Left lung (tissue), 10 donors: ENCODE measurements around the gene DCD. TPM values are rescaled to one million over a fixed set of nuclear protein-coding genes. Genes with fewer than 3 reads are reported as not detected.
"Not testable (repeated sequence)": the region's sequence is repeated elsewhere in the genome, so short reads cannot be mapped to it uniquely, and the experiment has no call there.

Source experiments
- ATAC-seq: fragments of 200-7000 bp; cut with Tn5 transposase; one replicate; pipeline ENCODE4 v1.9.1; 2020; ENCODE audit warnings: moderate library complexity
- DNase-seq, 4 donors: peaks; one replicate each; pipeline ENCODE4 v3.0.0-alpha.2; 2013 to 2020
- H3K27ac ChIP-seq, 2 donors: fragments of 200-600 bp; sonication (generic) in 1 of 2; one replicate each; pipeline versions ENCODE4 v1.5.0 to v1.8.0; 2020 to 2021
- H3K27me3 ChIP-seq, 2 donors: fragments of 200-600 bp; sonication (generic) in 1 of 2; one replicate each; pipeline versions ENCODE4 v1.5.0 to v1.8.0; 2020 to 2021
- H3K36me3 ChIP-seq, 2 donors: fragments of 200-600 bp; sonication (generic) in 1 of 2; one replicate each; pipeline versions ENCODE4 v1.5.0 to v1.8.0; 2020 to 2021
- H3K4me1 ChIP-seq, 2 donors: fragments of 200-600 bp; one replicate each; pipeline ENCODE4 v1.8.0; 2021
- H3K4me3 ChIP-seq, 2 donors: fragments of 200-600 bp; sonication (generic) in 1 of 2; one replicate each; pipeline versions ENCODE4 v1.5.0 to v1.8.0; 2020 to 2021; ENCODE audit warnings: mild to moderate bottlenecking in 1 of 2
- H3K9me3 ChIP-seq, 2 donors: fragments of 200-600 bp; sonication (generic) in 1 of 2; one replicate each; pipeline versions ENCODE4 v1.5.0 to v1.8.0; 2020 to 2021
- intact Hi-C, 2 donors: fragments of 100-400 bp; cut with DNase I; formaldehyde crosslinking; loops; one replicate each; pipeline versions ENCODE4 v1.11.2 to v1.14.2; 2022
- polyA plus RNA-seq, 6 donors: library from polyadenylated mRNA; unstranded; fragments of 120-200 nt; gene quantifications; one replicate each; pipeline ENCODE4 v1.2.1, GENCODE V29; 2013; ENCODE audit not compliant: insufficient read length in 6 of 6
- total RNA-seq, 2 donors: library from RNA; stranded (reverse); fragmentation: NEBNext Ultra II Directional; extraction: Animal tissue kit (Norgen Biotek cat#: 25700); gene quantifications; one replicate each; pipeline ENCODE4 v1.2.1, GENCODE V29; 2021
- TF ChIP-seq, protein P1 (sequence below), 2 donors: fragments of 200-600 bp; sonication (generic) in 1 of 2; IDR thresholded peaks; one replicate each; pipeline versions ENCODE4 v1.5.0 to v1.8.0; 2021; ENCODE audit warnings: antibody characterized with exemption in 2 of 2
- donor health status: DM: no; HTN: yes; CAD: no.
- donor health status: DM: no; HTN: no; CAD: no.

DCD gene
- total and polyA plus RNA-seq, 8 donors = not detected

DNA sequence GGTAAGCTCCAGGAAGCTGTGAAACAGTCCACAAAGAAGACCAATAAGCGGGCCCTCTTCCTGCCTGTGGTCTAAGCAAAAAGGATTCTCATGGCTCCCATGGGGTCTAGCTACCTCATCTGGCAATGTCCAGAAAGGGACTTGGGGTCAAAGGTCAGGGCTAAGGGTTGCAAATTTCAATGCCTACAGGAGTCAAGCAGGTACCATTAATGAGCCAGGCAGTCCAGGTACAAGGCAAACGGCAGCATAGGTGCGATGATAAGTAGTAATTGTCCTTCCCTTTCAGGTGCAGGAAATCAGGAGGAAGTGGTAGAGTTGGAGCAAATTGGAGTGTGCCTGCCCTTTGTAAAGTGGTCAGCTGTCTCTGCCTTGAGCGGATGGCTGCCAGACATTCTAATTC lies 7.1 kb downstream of the DCD start:
- intact Hi-C loops = no loop called here
- TF ChIP-seq, protein P1, sequence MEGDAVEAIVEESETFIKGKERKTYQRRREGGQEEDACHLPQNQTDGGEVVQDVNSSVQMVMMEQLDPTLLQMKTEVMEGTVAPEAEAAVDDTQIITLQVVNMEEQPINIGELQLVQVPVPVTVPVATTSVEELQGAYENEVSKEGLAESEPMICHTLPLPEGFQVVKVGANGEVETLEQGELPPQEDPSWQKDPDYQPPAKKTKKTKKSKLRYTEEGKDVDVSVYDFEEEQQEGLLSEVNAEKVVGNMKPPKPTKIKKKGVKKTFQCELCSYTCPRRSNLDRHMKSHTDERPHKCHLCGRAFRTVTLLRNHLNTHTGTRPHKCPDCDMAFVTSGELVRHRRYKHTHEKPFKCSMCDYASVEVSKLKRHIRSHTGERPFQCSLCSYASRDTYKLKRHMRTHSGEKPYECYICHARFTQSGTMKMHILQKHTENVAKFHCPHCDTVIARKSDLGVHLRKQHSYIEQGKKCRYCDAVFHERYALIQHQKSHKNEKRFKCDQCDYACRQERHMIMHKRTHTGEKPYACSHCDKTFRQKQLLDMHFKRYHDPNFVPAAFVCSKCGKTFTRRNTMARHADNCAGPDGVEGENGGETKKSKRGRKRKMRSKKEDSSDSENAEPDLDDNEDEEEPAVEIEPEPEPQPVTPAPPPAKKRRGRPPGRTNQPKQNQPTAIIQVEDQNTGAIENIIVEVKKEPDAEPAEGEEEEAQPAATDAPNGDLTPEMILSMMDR (IDR thresholded peaks at IDR 0.05) = no peak
- H3K27ac ChIP-seq = no peak overlapping the region
- no peak overlapping the region for H3K4me3 ChIP-seq
- H3K27me3 ChIP-seq = peaks cover 0 to 32% of the 10 kb centered on the region in 2 donors
- DNase-seq (no peak), ATAC-seq (no peak)
- H3K9me3 ChIP-seq = no peaks in the 10 kb centered on the region
- H3K4me1 ChIP-seq = no peaks in the 10 kb centered on the region
- H3K36me3 ChIP-seq = no peaks in the 10 kb centered on the region

GRCh38 chr12:54639112-54639511 lies 9.1 kb downstream of the DCD start:
- ATAC-seq, DNase-seq, H3K4me1 ChIP-seq, H3K27ac ChIP-seq, intact Hi-C loops, H3K4me3 ChIP-seq, H3K9me3 ChIP-seq, H3K36me3 ChIP-seq: not testable (repeated sequence)
- peaks cover 0 to 12% of the 10 kb centered on the region in 2 donors for H3K27me3 ChIP-seq

DNA sequence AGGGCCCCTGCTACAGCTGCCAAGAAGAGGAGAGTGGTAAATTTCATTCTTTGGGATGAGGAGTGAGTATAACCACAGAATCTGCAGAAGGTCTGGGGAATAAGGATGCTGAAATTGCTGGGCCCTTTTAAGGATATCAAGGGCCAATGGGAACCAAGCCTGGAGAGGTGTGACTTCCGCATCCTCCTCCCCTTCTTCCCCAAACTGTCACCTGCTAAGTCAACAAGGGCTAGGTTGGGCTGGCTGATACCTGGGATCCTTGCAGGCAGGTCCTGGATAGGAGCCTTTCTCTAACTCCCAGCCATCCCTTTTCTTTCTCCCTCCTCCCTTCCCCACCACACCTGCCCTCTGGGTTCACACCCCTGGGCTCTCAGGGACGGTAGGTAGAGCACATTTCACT lies 13.4 kb downstream of the DCD start, which contains the start of gene LACRT:
LACRT (minus strand) TSS at position 101 of the 400 bp plus-strand sequence; CDS start at position 47, 54 bp downstream.
- no peak for ATAC-seq
- no peak within 1 kb of the TSS for H3K27ac ChIP-seq

GRCh38 chr12:54631988-54632728 lies 16.0 kb downstream of the DCD start:
- Histone ChIP-seq H3K4me1 (no peaks in the 10 kb centered on the region), H3K36me3 (no peaks in the 10 kb centered on the region), H3K27ac (no peak overlapping the region), H3K4me3 (no peak overlapping the region), H3K27me3 (peaks cover 0 to 45% of the 10 kb centered on the region in 2 donors), H3K9me3 (peaks cover 0 to 10% of the 10 kb centered on the region in 2 donors)
- ATAC-seq = no peak
- intact Hi-C loops = no loop called here
- TF ChIP-seq, protein P1 (IDR thresholded peaks at IDR 0.05) = no peak
- no peak for DNase-seq

More for the DNA sequence above, 13.4 kb downstream of the DCD start, which contains the start of gene LACRT:
- peaks cover 0 to 23% of the 10 kb centered on the region in 2 donors for H3K27me3 ChIP-seq
- no peak for DNase-seq
- H3K36me3 ChIP-seq = no peaks in the 10 kb centered on the region
- H3K4me3 ChIP-seq = no peak within 1 kb of the TSS
- TF ChIP-seq, protein P1 (IDR thresholded peaks at IDR 0.05) = no peak
- H3K4me1 ChIP-seq = no peaks in the 10 kb centered on the region
- H3K9me3 ChIP-seq = no peaks in the 10 kb centered on the region
- intact Hi-C loops = no loop called here

- TF ChIP-seq, protein P1 (IDR thresholded peaks at IDR 0.05) = no peak
- no peak overlapping the region for H3K4me3 ChIP-seq
- no peak overlapping the region for H3K27ac ChIP-seq
- intact Hi-C loops = no loop called here
- DNase-seq (no peak), ATAC-seq (no peak)
- no peaks in the 10 kb centered on the region for H3K36me3 ChIP-seq
- H3K9me3 ChIP-seq = peaks cover 0 to 10% of the 10 kb centered on the region in 2 donors
- peaks cover 0 to 45% of the 10 kb centered on the region in 2 donors for H3K27me3 ChIP-seq
- H3K4me1 ChIP-seq = no peaks in the 10 kb centered on the region
Measured at GRCh38 chr12:54631551-54631950, 16.6 kb downstream of the DCD start.
